ENCODE results near the gene CBARP. TPM values are rescaled to one million over a fixed set of nuclear protein-coding genes. Genes with fewer than 3 reads are reported as not detected.

Gene CBARP
- polyA plus RNA-seq, 3 donors: not detected

GRCh38 chr19:1240925-1241324 lies 3.1 kb upstream of the CBARP start:
- intact Hi-C loops (cut with micrococcal nuclease): loop anchor here (5.0 to 10.0 kb wide), 4 partner anchors 129 to 376 kb away; partner anchors contain the start of genes ARID3A (in 1 of the 2) and GPX4 (in 1 of the 2)
- peak overlapping the region in 2 of 3 experiments; percentile 18 to 89 for H3K4me3 ChIP-seq (replicated peaks in 1 of 3; ENCODE audit: low read depth in 2 of 3, low read length in 3 of 3)
- peaks cover 0 to 12% (median 0%) of the 10 kb centered on the region in 7 donors for H3K9me3 Mint-ChIP-seq
- H3K9ac ChIP-seq (ENCODE audit: insufficient read depth, low read length, poor library complexity, severe bottlenecking): peak overlapping the region; percentile 83
- H3K27ac Mint-ChIP-seq: peak overlapping the region in 5 of 7 donors; percentile 79 to 96 (median 90)
- H3K27me3 ChIP-seq (ENCODE audit: control insufficient read depth in 2 of 2, insufficient read depth in 2 of 2, low read length in 2 of 2): peaks cover 11 to 34% of the 10 kb centered on the region in 2 donors
- WGBS (ENCODE audit: insufficient coverage): 63% methylated on average over 14 of the region's 15 CpGs
- H3K27ac ChIP-seq (ENCODE audit: low read depth in 1 of 2, low read length in 2 of 2): no peak overlapping the region
- no peaks in the 10 kb centered on the region for H3K9me3 ChIP-seq (replicated peaks in 1 of 2; ENCODE audit: control insufficient read depth in 1 of 2, insufficient read depth in 1 of 2, low read length in 2 of 2)
- H3K4me2 ChIP-seq (replicated peaks; ENCODE audit: extremely low read depth, low read length, poor library complexity, severe bottlenecking): peak overlapping the region; percentile 95
- peaks cover 42% of the 10 kb centered on the region for H4K20me1 ChIP-seq (ENCODE audit: insufficient read depth, low read length)
- no peak for DNase-seq
- TF ChIP-seq, protein P1, sequence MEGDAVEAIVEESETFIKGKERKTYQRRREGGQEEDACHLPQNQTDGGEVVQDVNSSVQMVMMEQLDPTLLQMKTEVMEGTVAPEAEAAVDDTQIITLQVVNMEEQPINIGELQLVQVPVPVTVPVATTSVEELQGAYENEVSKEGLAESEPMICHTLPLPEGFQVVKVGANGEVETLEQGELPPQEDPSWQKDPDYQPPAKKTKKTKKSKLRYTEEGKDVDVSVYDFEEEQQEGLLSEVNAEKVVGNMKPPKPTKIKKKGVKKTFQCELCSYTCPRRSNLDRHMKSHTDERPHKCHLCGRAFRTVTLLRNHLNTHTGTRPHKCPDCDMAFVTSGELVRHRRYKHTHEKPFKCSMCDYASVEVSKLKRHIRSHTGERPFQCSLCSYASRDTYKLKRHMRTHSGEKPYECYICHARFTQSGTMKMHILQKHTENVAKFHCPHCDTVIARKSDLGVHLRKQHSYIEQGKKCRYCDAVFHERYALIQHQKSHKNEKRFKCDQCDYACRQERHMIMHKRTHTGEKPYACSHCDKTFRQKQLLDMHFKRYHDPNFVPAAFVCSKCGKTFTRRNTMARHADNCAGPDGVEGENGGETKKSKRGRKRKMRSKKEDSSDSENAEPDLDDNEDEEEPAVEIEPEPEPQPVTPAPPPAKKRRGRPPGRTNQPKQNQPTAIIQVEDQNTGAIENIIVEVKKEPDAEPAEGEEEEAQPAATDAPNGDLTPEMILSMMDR (IDR thresholded peaks at IDR 0.05): no peak
- H3K27me3 Mint-ChIP-seq (ENCODE audit: low read depth in 3 of 3): peaks cover 24 to 39% (median 32%) of the 10 kb centered on the region in 3 donors
- no peak overlapping the region for H2AFZ ChIP-seq (ENCODE audit: insufficient read depth, low read depth, low read length, poor library complexity, severe bottlenecking)
- peaks cover 38% of the 10 kb centered on the region for H3K79me2 ChIP-seq (ENCODE audit: insufficient read depth, low read length)
- peaks cover 3 to 11% of the 10 kb centered on the region in 2 donors for H3K36me3 Mint-ChIP-seq
- peak overlapping the region; percentile 77 to 89 for H3K4me3 Mint-ChIP-seq
- H3K4me1 ChIP-seq (ENCODE audit: control insufficient read depth in 1 of 2, insufficient read depth in 2 of 2, low read length in 2 of 2): peaks cover 60 to 80% of the 10 kb centered on the region in 2 donors
- H3K36me3 ChIP-seq (replicated peaks in 1 of 2; ENCODE audit: control insufficient read depth in 1 of 2, insufficient read depth in 2 of 2, low read length in 2 of 2): no peaks in the 10 kb centered on the region
- peaks cover 47% of the 10 kb centered on the region for H3K4me1 Mint-ChIP-seq

DNA sequence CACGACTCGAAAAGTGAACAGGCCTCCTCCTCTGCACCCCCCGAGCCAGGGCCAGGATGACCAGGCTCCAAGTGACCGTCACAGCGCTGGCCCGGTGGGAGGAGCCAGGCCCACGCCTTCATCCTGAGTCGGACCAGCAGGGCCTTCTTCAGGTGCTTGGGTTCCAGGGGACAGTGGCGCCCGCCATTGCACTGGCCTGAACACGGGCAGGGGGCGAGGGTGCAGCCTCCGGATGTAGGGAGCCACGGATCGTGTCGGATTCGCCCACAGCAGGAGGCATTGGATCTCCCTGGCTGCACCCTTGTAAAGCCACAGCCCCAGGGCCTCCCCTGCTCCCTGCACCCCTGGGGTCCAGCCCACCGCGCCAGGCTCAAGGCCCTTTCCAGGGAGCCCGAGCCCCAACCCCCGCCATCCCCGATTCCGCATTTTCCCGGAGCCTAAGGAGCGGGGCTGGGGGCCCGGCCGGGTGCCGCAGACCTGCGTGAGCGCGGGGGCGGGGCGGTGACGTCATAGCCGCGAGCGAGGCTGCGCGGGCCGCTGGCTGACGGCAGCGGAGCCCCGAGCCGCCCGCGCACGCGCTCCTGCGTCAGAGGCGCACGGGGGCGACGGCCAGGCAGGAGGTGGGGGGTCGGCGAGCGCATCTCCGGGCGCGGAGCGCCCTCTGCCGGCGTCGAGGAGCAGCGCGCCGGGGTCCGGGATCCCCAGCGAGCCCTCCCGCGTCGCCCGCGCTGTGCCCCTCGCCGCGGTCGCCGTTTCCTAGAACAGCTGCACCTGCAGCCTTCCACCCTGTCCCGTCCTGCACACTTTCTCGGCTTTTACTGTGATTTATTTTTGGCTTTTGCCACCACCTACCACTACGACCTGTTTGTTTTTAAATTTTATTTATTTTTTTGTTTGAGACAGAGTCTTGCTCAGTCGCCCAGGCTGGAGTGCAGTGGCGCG lies 2.3 kb upstream of the CBARP start:
- peak overlapping the region in 4 of 7 donors; percentile 54 to 96 (median 68) for H3K27ac Mint-ChIP-seq
- Histone ChIP-seq H3K4me1 (ENCODE audit: control insufficient read depth in 1 of 2, insufficient read depth in 2 of 2, low read length in 2 of 2) (peaks cover 55 to 71% of the 10 kb centered on the region in 2 donors), H4K20me1 (ENCODE audit: insufficient read depth, low read length) (peaks cover 37% of the 10 kb centered on the region), H3K9ac (ENCODE audit: insufficient read depth, low read length, poor library complexity, severe bottlenecking) (no peak overlapping the region), H3K36me3 (replicated peaks in 1 of 2; ENCODE audit: control insufficient read depth in 1 of 2, insufficient read depth in 2 of 2, low read length in 2 of 2) (no peaks in the 10 kb centered on the region), H3K9me3 (replicated peaks in 1 of 2; ENCODE audit: control insufficient read depth in 1 of 2, insufficient read depth in 1 of 2, low read length in 2 of 2) (no peaks in the 10 kb centered on the region), H3K27me3 (ENCODE audit: control insufficient read depth in 2 of 2, insufficient read depth in 2 of 2, low read length in 2 of 2) (peaks cover 11 to 43% of the 10 kb centered on the region in 2 donors), H2AFZ (ENCODE audit: insufficient read depth, low read depth, low read length, poor library complexity, severe bottlenecking) (no peak overlapping the region), H3K27ac (ENCODE audit: low read depth in 1 of 2, low read length in 2 of 2) (no peak overlapping the region), H3K79me2 (ENCODE audit: insufficient read depth, low read length) (peaks cover 31% of the 10 kb centered on the region), H3K4me2 (replicated peaks; ENCODE audit: extremely low read depth, low read length, poor library complexity, severe bottlenecking) (peak overlapping the region; percentile 95), H3K4me3 (replicated peaks in 1 of 3; ENCODE audit: low read depth in 2 of 3, low read length in 3 of 3) (peak overlapping the region in 2 of 3 experiments; percentile 16 to 89)
- DNase-seq: peak; percentile 88 to 95 (median 90)
- TF ChIP-seq, protein P1 (IDR thresholded peaks at IDR 0.05): peak; percentile 98
- H3K4me1 Mint-ChIP-seq: peaks cover 45% of the 10 kb centered on the region
- WGBS (ENCODE audit: insufficient coverage): 15% methylated on average over 77 of the region's 84 CpGs
- H3K9me3 Mint-ChIP-seq: peaks cover 0 to 12% (median 0%) of the 10 kb centered on the region in 7 donors
- intact Hi-C loops (cut with micrococcal nuclease): loop anchor here (5.0 to 10.0 kb wide), 5 partner anchors 38 to 375 kb away; partner anchors contain the start of genes ARID3A (in 1 of the 2) and GPX4 (in 1 of the 2)
- peaks cover 3 to 11% of the 10 kb centered on the region in 2 donors for H3K36me3 Mint-ChIP-seq
- peak overlapping the region; percentile 77 to 89 for H3K4me3 Mint-ChIP-seq
- peaks cover 28 to 47% (median 40%) of the 10 kb centered on the region in 3 donors for H3K27me3 Mint-ChIP-seq (ENCODE audit: low read depth in 3 of 3)
